HepG2 (cell line): ENCODE results near the gene ADAMTS12.

Experiments used
- FOXM1 ChIP-seq: sonication (generic); formaldehyde crosslinking; IDR thresholded peaks from 2 replicates; pipeline ENCODE4 v1.5.0; 2020; ENCODE audit warnings: missing genetic modification reagents
- MTA3 ChIP-seq: sonication (generic); formaldehyde crosslinking; IDR thresholded peaks from 2 replicates; pipeline ENCODE4 v1.4.0; 2020; ENCODE audit warnings: missing genetic modification reagents
- ZNF124 ChIP-seq: sonication (generic); formaldehyde crosslinking; IDR thresholded peaks from 2 replicates; pipeline ENCODE4 v1.4.0; 2020; ENCODE audit warnings: missing genetic modification reagents
- ZNF780A ChIP-seq: sonication (generic); formaldehyde crosslinking; IDR thresholded peaks from 2 replicates; pipeline ENCODE4 v1.8.0; 2022; ENCODE audit warnings: mild to moderate bottlenecking, missing genetic modification reagents, moderate library complexity

GRCh38 chr5:33487236-33487635 lies 404.6 kb downstream of the ADAMTS12 start:
- TF ChIP-seq MTA3 (no peak), ZNF124 (no peak), FOXM1 (CRISPR knock-in tag) (no peak), ZNF780A (CRISPR knock-in tag) (no peak)
